ENCODE results near the gene ST3GAL2.
A peak's percentile ranks its signal among the peaks of the same experiment; 100 is the strongest.

The ST3GAL2 gene

GRCh38 chr16:70437582-70438557 lies 1.0 kb downstream of the ST3GAL2 start:
- no peak for DNase-seq (ENCODE audit: low read depth)

GRCh38 chr16:70437017-70437581 lies 1.8 kb downstream of the ST3GAL2 start:
- DNase-seq (ENCODE audit: low read depth), result no peak

GRCh38 chr16:70434484-70435260 lies 4.2 kb downstream of the ST3GAL2 start:
- no peak for DNase-seq (ENCODE audit: low read depth)

- DNase-seq (ENCODE audit: low read depth), result no peak
Observed at GRCh38 chr16:70433458-70434103, 5.3 kb downstream of the ST3GAL2 start.

- no peak for DNase-seq (ENCODE audit: low read depth)
Observed at GRCh38 chr16:70432723-70433457, 6.0 kb downstream of the ST3GAL2 start.

- DNase-seq (ENCODE audit: low read depth), result no peak
Observed at GRCh38 chr16:70432356-70432722, 6.6 kb downstream of the ST3GAL2 start.

GRCh38 chr16:70430667-70431536 lies 8.0 kb downstream of the ST3GAL2 start:
- peak; percentile 27 for DNase-seq (ENCODE audit: low read depth)

- DNase-seq (ENCODE audit: low read depth), result no peak
Observed at GRCh38 chr16:70429888-70430666, 8.8 kb downstream of the ST3GAL2 start.

GRCh38 chr16:70428178-70428998 lies 10.5 kb downstream of the ST3GAL2 start:
- no peak for DNase-seq (ENCODE audit: low read depth)

GRCh38 chr16:70427786-70428177 lies 11.1 kb downstream of the ST3GAL2 start:
- DNase-seq (ENCODE audit: low read depth), result no peak

- no peak for DNase-seq (ENCODE audit: low read depth)
Observed at GRCh38 chr16:70422543-70422942, 16.4 kb downstream of the ST3GAL2 start.

GRCh38 chr16:70421473-70422311 lies 17.2 kb downstream of the ST3GAL2 start:
- no peak for DNase-seq (ENCODE audit: low read depth)

- DNase-seq (ENCODE audit: low read depth), result no peak
Observed at GRCh38 chr16:70421014-70421413, 17.9 kb downstream of the ST3GAL2 start.

GRCh38 chr16:70419384-70420327 lies 19.2 kb downstream of the ST3GAL2 start:
- DNase-seq (ENCODE audit: low read depth), result no peak

GRCh38 chr16:70418993-70419318 lies 19.9 kb downstream of the ST3GAL2 start:
- DNase-seq (ENCODE audit: low read depth), result no peak

GRCh38 chr16:70418274-70418992 lies 20.5 kb downstream of the ST3GAL2 start:
- no peak for DNase-seq (ENCODE audit: low read depth)
